ENCODE data around the gene FOXA2. TPM values are rescaled to one million over a fixed set of nuclear protein-coding genes. Genes with fewer than 3 reads are reported as not detected.
A peak's percentile ranks its signal among the peaks of the same experiment; 100 is the strongest.

FOXA2 gene
- total and polyA plus RNA-seq, 2 of the 13 experiments (the other 11 are each of a cell fraction or from before 2014, with no cell fraction given), result 8.8 to 12.2 TPM

- no peak for TF ChIP-seq ZNF503 (CRISPR knock-in tag; IDR thresholded peaks at IDR 0.05)
- TF ChIP-seq UBTF (CRISPR knock-in tag; IDR thresholded peaks at IDR 0.05), result peak; percentile 35; the same call in 1 of the 2 replicates
- no peak for TF ChIP-seq ZNF609 (CRISPR knock-in tag; IDR thresholded peaks at IDR 0.05; ENCODE audit: borderline replicate concordance)
- TF ChIP-seq ZNF615 (CRISPR knock-in tag; IDR thresholded peaks at IDR 0.05; ENCODE audit: borderline replicate concordance), result no peak
- no peak for TF ChIP-seq ZNF552 (CRISPR knock-in tag; IDR thresholded peaks at IDR 0.05; ENCODE audit: borderline replicate concordance)
- TF ChIP-seq TBX2 (CRISPR knock-in tag; IDR thresholded peaks at IDR 0.05; ENCODE audit: borderline replicate concordance), result no peak
- no peak for TF ChIP-seq BORCS8-MEF2B (CRISPR knock-in tag; IDR thresholded peaks at IDR 0.05)
- peak; percentile 52; the same call in 1 of the 2 replicates for TF ChIP-seq SAFB2 (CRISPR knock-in tag; IDR thresholded peaks at IDR 0.05; ENCODE audit: borderline replicate concordance, low read depth)
- 0 out of 2 replicates have a peak, but pooled peaks have one; percentile 57 for TF ChIP-seq ZBTB4 (CRISPR knock-in tag; IDR thresholded peaks at IDR 0.05; ENCODE audit: borderline replicate concordance)
- TF ChIP-seq YY1 (IDR thresholded peaks at IDR 0.05; ENCODE audit: insufficient read depth, insufficient replicate concordance, low read depth, low read length), result peak; percentile 7
- TF ChIP-seq RBM39 (IDR thresholded peaks at IDR 0.05; ENCODE audit: low read depth, low read length, poor library complexity, severe bottlenecking), result peak; percentile 70
- TF ChIP-seq SNAI1 (CRISPR knock-in tag; IDR thresholded peaks at IDR 0.05; ENCODE audit: borderline replicate concordance), result no peak
- no peak for TF ChIP-seq FOXK1 (CRISPR knock-in tag; IDR thresholded peaks at IDR 0.05; ENCODE audit: borderline replicate concordance, low read depth)
Observed at GRCh38 chr20:22581437-22582385, 2.7 kb downstream of the FOXA2 start (continued).
